HepG2 (cell line): ENCODE results near the gene SLC26A4. TPM values are rescaled to one million over a fixed set of nuclear protein-coding genes. Genes with fewer than 3 reads are reported as not detected.

ENCODE experiments used
- ASH2L ChIP-seq: fragments of 300-600, 200-600 bp; sonication (generic); IDR thresholded peaks from 2 replicates; pipeline ENCODE4 v1.7.0; 2017; ENCODE audit warnings: low read depth, mild to moderate bottlenecking, moderate library complexity, mixed read lengths, low read length; ENCODE audit not compliant: insufficient read length
- CHD2 ChIP-seq: IDR thresholded peaks from 2 replicates; pipeline ENCODE4 v1.6.1; 2011; ENCODE audit warnings: low read depth, low read length, improper control_type of control experiment
- DMTF1 ChIP-seq: sonication (generic); formaldehyde crosslinking; IDR thresholded peaks from 2 replicates; pipeline ENCODE4 v1.4.0; 2020; ENCODE audit warnings: mild to moderate bottlenecking, missing genetic modification reagents
- FOXC1 ChIP-seq: sonication (generic); formaldehyde crosslinking; IDR thresholded peaks from 2 replicates; pipeline ENCODE4 v1.8.0; 2022; ENCODE audit warnings: mild to moderate bottlenecking, missing genetic modification reagents, borderline replicate concordance
- HOXA5 ChIP-seq: sonication (generic); formaldehyde crosslinking; IDR thresholded peaks from 2 replicates; pipeline ENCODE4 v1.4.0; 2020; ENCODE audit warnings: missing genetic modification reagents
- HOXD1 ChIP-seq: sonication (generic); formaldehyde crosslinking; IDR thresholded peaks from 2 replicates; pipeline ENCODE4 v1.5.0; 2020; ENCODE audit warnings: missing genetic modification reagents
- ZBTB3 ChIP-seq: sonication (generic); formaldehyde crosslinking; IDR thresholded peaks from 2 replicates; pipeline ENCODE4 v1.4.0; 2020; ENCODE audit warnings: low read depth, mild to moderate bottlenecking, moderate library complexity, missing genetic modification reagents, borderline replicate concordance
- ZNF350 ChIP-seq: sonication (generic); formaldehyde crosslinking; IDR thresholded peaks from 2 replicates; pipeline ENCODE4 v1.4.0; 2020; ENCODE audit warnings: mild to moderate bottlenecking, low read depth, missing genetic modification reagents, borderline replicate concordance
- polyA plus RNA-seq, 8 experiments: library from polyadenylated mRNA; depleted of rRNA in 3 of 8; stranded (reverse) in 7 of 8; unstranded in 1 of 8; fragments of >200 nt; fragmentation: Illumina TruSeq in 4 of 8; extraction: Trizol in 4 of 8; gene quantifications; 2 replicates each; pipeline versions ENCODE4 v1.2.1 to v1.2.3, GENCODE V29; 2011 to 2016; ENCODE audit warnings: low read depth in 4 of 8, missing spikeins in 1 of 8, mixed read lengths in 1 of 8; ENCODE audit not compliant: insufficient read depth in 1 of 8
- total RNA-seq, 5 experiments: library from RNA; depleted of rRNA; stranded (reverse); fragments of >200 nt; fragmentation: Illumina TruSeq; extraction: Trizol; gene quantifications; 2 replicates each; pipeline ENCODE4 v1.2.3, GENCODE V29; 2016; ENCODE audit warnings: low read depth in 1 of 5
- TF ChIP-seq, protein P1 (sequence below), 2 experiments: sonication (generic) in 1 of 2; formaldehyde crosslinking in 1 of 2; IDR thresholded peaks; 2 replicates each; pipeline versions ENCODE4 v1.4.0 to v1.6.1; 2018 to 2020; ENCODE audit warnings: missing genetic modification reagents in 2 of 2, borderline replicate concordance in 1 of 2, low read depth in 1 of 2, mild to moderate bottlenecking in 1 of 2, missing biosample characterization in 1 of 2
- TF ChIP-seq, protein P2 (sequence below): sonication (generic); formaldehyde crosslinking; IDR thresholded peaks from 2 replicates; pipeline ENCODE4 v1.5.0; 2020; ENCODE audit warnings: missing genetic modification reagents
- TF ChIP-seq, protein P3 (sequence below), 2 experiments: sonication (generic) in 1 of 2; formaldehyde crosslinking in 1 of 2; IDR thresholded peaks; 2 replicates each; pipeline versions ENCODE4 v1.5.1 to v1.6.1; 2011 to 2020; ENCODE audit warnings: borderline replicate concordance in 1 of 2, low read depth in 1 of 2, low read length in 1 of 2, mild to moderate bottlenecking in 1 of 2, missing genetic modification reagents in 1 of 2, moderate library complexity in 1 of 2

SLC26A4 gene
- total and polyA plus RNA-seq, 2 of the 13 experiments (the other 11 are each of a cell fraction or from before 2014, with no cell fraction given) = 0.08 to 0.11 TPM

GRCh38 chr7:107661081-107661864, 645 bp downstream of the SLC26A4 start (continued):
- TF ChIP-seq, protein P1, sequence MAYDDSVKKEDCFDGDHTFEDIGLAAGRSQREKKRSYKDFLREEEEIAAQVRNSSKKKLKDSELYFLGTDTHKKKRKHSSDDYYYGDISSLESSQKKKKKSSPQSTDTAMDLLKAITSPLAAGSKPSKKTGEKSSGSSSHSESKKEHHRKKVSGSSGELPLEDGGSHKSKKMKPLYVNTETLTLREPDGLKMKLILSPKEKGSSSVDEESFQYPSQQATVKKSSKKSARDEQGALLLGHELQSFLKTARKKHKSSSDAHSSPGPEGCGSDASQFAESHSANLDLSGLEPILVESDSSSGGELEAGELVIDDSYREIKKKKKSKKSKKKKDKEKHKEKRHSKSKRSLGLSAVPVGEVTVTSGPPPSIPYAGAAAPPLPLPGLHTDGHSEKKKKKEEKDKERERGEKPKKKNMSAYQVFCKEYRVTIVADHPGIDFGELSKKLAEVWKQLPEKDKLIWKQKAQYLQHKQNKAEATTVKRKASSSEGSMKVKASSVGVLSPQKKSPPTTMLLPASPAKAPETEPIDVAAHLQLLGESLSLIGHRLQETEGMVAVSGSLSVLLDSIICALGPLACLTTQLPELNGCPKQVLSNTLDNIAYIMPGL (CRISPR knock-in tag; IDR thresholded peaks at IDR 0.05; ENCODE audit: borderline replicate concordance in 1 of 2, low read depth in 1 of 2) = peak in 1 of 2 experiments; percentile 55; a peak in 2 of 4 replicates
- no peak for TF ChIP-seq ASH2L
- no peak for TF ChIP-seq CHD2
- no peak for TF ChIP-seq ZBTB3
- TF ChIP-seq, protein P2, sequence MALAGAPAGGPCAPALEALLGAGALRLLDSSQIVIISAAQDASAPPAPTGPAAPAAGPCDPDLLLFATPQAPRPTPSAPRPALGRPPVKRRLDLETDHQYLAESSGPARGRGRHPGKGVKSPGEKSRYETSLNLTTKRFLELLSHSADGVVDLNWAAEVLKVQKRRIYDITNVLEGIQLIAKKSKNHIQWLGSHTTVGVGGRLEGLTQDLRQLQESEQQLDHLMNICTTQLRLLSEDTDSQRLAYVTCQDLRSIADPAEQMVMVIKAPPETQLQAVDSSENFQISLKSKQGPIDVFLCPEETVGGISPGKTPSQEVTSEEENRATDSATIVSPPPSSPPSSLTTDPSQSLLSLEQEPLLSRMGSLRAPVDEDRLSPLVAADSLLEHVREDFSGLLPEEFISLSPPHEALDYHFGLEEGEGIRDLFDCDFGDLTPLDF (CRISPR knock-in tag) = no peak
- TF ChIP-seq DMTF1 (CRISPR knock-in tag) = no peak
- TF ChIP-seq HOXA5 (CRISPR knock-in tag) = peak; percentile 33; the same call in 1 of the 2 replicates
- TF ChIP-seq FOXC1 = no peak; the same call in 1 of the 2 replicates
- no peak for TF ChIP-seq HOXD1
- TF ChIP-seq ZNF350 = 0 out of 2 replicates have a peak, but pooled peaks have one; percentile 44
- TF ChIP-seq, protein P3, sequence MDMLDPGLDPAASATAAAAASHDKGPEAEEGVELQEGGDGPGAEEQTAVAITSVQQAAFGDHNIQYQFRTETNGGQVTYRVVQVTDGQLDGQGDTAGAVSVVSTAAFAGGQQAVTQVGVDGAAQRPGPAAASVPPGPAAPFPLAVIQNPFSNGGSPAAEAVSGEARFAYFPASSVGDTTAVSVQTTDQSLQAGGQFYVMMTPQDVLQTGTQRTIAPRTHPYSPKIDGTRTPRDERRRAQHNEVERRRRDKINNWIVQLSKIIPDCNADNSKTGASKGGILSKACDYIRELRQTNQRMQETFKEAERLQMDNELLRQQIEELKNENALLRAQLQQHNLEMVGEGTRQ (IDR thresholded peaks at IDR 0.05; ENCODE audit: low read depth, low read length) = no peak
- TF ChIP-seq, protein P3 (CRISPR knock-in tag; IDR thresholded peaks at IDR 0.05; ENCODE audit: borderline replicate concordance) = no peak
